ENCODE data around the gene CA5A.
"Not testable (repeated sequence)": the region's sequence is repeated elsewhere in the genome, so short reads cannot be mapped to it uniquely, and the experiment has no call there.

Gene CA5A

DNA sequence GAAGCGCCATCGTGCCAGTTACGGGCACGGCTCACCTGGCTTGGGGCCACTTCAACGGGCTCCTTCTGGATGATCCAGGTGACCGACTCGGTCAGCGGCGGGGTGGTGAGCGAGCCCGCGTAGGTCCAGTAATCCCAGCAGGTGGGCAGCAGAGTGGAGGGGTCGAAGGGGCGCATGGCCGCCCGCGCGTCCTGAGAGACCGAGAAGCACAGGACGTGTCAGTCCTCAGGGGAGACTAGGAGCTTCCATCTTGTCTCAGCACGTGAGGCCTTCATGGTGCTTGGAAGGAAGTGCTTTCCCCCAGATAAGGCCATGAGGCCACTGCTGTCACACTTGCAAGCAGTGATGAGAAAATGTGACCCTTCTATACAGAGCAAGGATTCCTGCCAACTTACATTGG lies 44.6 kb downstream of the CA5A start:
- DNase-seq, result no peak

GRCh38 chr16:87889762-87890161 lies 46.6 kb downstream of the CA5A start:
- not testable (repeated sequence) for DNase-seq

- not testable (repeated sequence) for DNase-seq
Measured at GRCh38 chr16:87888346-87888745, 48.0 kb downstream of the CA5A start.

GRCh38 chr16:87887931-87888330 lies 48.4 kb downstream of the CA5A start:
- DNase-seq, result not testable (repeated sequence)

DNA sequence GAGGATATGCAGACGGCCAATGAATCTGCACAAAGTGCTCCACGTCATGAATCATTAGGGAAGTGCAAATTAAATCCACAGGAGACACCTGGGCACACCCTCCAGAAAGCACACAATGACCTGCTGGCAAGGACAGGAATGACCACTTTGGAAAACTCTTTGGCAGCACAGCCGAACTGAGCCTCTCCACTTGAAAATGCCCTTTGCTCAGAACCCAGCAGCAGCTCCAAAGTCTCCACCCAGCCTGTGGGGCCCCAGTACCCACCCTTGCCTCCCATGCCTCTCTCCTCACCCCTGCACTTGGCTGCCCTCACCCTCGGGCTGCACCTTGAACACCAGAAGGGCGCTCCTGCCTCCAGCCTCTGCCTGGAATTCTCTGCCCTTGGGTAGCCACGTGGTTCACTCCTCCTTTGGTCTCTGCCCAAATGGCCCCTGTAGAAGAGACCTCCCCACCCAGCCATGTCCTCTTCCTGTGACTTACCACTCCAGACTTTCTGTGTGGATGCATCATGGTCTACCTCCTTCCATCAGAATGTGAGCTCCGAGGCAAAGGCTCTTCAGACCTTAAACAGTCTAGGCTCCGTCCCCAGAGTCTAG lies 50.9 kb downstream of the CA5A start:
- not testable (repeated sequence) for DNase-seq

DNA sequence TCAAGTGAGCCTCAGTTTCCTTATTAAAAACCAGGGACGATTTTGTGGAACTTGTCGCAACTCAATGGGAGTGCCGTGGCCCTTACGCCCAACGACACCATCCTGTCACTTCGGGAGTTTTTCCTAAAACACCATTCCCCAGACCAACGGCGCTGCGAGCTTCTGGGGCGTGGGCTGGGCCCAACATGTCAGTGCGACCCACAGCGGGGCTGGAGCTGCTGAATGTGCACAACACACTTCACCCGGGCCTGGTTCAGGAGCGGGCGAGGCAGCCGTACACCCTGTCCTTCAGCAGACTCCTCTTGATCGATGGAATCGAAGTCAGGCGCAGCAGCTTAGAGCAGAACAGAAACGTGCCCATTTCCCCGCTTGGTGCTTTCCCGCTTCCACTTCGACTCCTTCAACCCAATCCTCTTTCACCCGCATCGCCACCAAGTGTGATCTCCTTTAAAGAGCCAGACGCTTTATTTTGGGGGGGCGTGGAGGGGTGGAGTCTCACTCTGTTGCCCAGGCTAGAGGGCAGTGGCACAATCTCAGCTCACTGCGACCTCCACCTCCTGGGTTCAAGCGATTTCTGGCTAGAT lies 53.8 kb downstream of the CA5A start:
- DNase-seq, result no peak

DNA sequence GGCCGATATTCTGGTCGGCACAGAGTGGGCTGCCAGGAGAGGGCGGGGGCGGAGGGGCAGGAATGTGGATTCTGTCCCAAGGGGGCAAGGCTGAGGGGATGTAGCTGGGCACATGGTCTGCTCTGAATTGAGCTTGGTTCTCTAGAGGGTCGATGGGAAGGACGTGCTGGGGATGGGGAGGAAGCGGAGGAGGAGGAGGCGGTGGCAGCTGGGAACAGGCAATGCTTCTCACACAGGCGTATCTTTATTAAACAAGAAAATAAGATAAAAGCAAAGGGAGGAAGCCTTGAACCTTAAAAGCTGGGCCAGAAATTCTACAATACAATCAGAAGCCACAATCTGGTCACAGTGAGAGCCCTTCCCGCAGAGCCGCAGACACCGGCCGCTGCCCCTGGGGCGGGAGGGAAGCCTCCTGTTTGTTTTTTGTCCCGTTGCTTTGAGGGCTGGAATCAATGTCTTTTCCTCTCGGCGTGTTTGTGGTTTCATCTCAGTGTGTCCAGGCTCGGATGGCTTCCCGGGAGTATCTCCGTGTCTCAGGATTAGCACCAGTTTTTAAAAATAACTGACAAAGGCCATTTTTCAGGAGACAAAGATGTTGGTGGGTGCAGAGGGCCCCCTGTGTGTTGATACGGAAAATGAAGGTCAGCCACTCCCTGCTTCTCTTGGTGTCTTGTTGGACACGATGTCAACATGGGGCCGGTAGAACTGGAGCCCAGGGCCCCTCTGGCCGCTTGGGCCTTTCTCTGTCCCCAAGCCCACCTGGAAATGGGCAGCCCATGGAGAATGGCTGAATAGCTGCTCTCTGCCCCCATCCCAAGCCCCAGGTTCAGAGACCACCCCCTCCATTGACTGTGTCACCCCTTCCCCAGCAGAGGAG lies 54.8 kb downstream of the CA5A start:
- DNase-seq, result no peak

- no peak for DNase-seq
Measured at GRCh38 chr16:87880117-87880696, 56.1 kb downstream of the CA5A start.

- not testable (repeated sequence) for DNase-seq
Measured at GRCh38 chr16:87879411-87880013, 56.8 kb downstream of the CA5A start.

- DNase-seq, result no peak
Measured at GRCh38 chr16:87878704-87879103, 57.6 kb downstream of the CA5A start.

GRCh38 chr16:87877942-87878507 lies 58.3 kb downstream of the CA5A start:
- DNase-seq, result no peak

- no peak for DNase-seq
Measured at GRCh38 chr16:87874639-87875427, 61.5 kb downstream of the CA5A start.

DNA sequence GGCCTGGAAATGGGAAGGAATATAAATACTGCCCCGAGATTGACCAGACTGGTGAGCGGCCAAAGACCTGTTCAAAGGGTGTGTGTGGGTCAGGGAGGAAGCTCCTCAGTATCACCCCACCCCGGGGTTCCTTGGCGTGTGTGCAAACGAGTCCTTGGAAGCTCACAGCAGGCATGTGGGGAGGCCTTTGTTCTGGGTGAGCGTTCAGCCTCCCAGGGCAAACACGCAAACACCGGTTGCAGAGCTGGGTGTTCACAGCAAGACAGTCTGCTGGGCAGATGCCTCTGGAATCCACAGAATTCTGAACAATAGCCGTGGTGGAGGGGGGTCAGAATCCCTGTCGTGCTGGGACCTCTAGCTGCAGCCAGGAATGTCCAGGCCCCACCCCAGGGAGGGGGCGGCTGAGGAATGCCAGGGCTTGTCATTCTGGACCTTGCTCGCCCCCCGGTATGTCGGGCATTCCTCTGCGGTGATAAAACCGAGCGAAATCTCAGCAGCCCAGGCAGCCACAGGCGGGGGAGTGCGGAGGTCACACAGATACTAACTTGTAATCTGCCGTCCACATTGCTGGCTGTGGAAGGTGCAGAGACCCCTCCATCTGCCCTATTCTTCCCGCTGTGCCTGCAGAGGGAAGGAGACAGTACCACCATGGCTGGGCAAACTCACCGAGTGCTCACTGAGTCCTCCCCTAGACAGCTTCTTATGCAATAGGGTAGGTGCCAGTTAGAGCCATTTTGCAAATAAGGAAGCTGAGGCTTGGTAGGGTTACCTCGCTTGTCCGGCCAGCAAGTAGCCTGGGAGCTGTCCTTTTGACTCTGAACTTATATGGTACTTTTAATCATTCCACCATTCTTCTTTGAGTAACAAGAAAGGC lies 65.7 kb downstream of the CA5A start:
- DNase-seq, result not testable (repeated sequence)

- DNase-seq, result not testable (repeated sequence)
Measured at GRCh38 chr16:87869879-87870417, 66.4 kb downstream of the CA5A start.

DNA sequence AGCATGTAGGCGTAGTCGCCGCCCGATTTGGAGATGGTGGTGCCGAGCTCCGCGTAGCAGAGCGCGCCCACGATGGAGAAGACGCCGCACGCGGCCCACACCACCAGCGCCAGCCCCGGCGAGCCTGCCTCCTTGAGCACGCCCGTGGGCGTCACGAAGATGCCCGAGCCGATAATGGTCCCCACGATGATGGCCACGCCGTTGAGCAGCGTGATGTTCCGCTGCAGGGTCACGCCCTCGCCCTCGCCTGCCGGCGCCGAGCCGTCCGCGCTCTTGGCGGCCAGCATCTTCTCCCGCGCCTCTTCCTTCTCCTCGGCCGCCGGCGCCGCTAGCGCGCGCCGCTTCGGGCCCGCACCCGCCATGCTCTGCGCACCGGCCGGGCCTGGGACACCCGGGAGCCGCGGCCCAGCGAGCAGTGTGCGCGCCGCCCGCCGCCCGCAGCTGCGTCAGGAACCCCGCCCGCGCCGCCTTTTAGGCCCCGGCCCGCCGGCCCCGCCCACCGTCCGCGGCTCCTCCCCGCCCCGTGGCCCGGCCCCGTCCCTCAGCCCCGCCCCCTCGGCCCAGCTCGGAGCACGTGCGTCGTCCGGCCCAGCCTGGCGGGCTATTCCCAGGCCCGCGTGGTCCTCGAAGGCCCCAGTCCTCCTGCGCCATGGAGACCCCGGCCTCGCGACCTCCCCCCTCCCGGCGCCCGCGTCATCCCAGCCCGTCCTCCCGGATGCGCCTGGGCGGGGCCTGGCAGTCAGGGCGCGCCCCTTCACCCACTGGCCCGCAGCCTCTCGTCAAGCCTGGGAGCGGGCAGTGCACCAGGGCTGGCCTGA lies 67.1 kb downstream of the CA5A start, which contains the start of gene SLC7A5:
Gene SLC7A5 (minus strand): TSS at position 447 of the 818 bp plus-strand sequence. CDS start 85 bp downstream, at position 362.
- peak in 1 of 2 experiments; percentile 66 for DNase-seq

DNA sequence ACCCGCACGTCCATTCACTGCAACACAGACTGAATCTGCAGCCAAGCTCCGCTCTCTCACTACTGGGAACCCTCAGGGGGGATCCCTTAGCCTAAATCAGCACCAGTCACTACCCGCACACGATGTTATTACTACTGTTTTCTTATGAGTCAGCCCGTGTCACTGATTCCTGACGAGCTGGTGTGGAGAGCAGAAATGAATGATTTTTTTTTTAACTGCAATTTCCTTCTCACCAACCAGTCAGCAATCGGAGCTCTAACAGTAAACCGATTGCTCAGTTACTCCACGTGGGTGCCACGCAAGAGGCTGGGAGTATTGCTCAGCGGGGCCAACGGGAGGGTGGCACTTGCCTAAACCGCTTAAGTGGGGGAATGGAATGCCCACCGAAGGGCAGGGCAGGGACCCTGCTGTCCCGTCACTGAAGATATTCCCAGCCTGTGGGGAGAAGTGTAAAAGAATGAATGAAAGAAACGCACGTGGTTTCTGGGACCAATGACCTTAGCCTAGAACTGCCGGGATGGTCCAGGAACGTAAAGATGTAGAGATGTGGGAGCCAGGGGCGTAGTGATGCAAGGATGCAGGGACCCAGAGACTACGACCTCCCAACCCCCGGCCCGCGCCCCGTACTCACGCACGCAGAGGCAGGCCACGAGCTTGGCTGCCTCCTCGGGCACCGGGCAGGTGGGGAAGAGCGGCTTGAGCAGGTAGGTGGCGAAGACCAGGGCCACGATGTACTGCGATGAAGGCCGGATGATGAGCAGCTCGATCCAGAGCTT lies 67.9 kb downstream of the CA5A start:
- DNase-seq, result not testable (repeated sequence)

- DNase-seq, result not testable (repeated sequence)
Measured at GRCh38 chr16:87865902-87866555, 70.3 kb downstream of the CA5A start.
